Left renal cortex interstitium (tissue), 4 donors: ENCODE data around the gene DHDH. TPM values are rescaled to one million over a fixed set of nuclear protein-coding genes. Genes with fewer than 3 reads are reported as not detected.
"Not testable (repeated sequence)": the region's sequence is repeated elsewhere in the genome, so short reads cannot be mapped to it uniquely, and the experiment has no call there.

Source experiments
- DNase-seq, 4 donors: peaks; one replicate each; pipeline ENCODE4 v3.0.0-alpha.2; 2013; ENCODE audit warnings: low read depth in 4 of 4, low spot score in 2 of 4, missing footprints in 1 of 4
- polyA plus RNA-seq, 4 donors: library from polyadenylated mRNA; unstranded; fragments of 120-200 nt; gene quantifications; one replicate each; pipeline ENCODE4 v1.2.1, GENCODE V29; 2013; ENCODE audit not compliant: insufficient read length in 4 of 4

The DHDH gene
- polyA plus RNA-seq, 4 donors: 6.0 to 10.3 (median 8.2) TPM

GRCh38 chr19:48914181-48914580, 19.3 kb upstream of the DHDH start:
- DNase-seq: no peak

DNA sequence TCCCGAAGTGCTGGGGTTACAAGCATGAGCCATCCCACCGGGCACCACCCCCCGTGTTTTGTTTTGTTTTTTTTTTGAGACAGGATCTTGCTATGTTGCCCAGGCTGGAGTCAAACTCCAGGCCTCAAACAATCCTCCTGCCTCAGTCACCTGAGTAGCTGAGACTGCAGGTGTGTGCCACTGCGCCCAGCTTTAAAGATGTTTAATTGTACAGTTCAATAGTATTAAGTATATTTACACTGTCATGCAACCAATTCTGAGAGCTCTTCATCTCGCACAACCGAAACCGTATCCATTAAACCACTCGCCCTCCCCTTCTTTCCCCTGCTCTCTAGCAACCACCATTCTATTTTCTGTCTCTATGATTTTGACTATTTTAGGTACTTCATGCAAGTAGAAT, 17.7 kb upstream of the DHDH start:
- DNase-seq: no peak

DNA sequence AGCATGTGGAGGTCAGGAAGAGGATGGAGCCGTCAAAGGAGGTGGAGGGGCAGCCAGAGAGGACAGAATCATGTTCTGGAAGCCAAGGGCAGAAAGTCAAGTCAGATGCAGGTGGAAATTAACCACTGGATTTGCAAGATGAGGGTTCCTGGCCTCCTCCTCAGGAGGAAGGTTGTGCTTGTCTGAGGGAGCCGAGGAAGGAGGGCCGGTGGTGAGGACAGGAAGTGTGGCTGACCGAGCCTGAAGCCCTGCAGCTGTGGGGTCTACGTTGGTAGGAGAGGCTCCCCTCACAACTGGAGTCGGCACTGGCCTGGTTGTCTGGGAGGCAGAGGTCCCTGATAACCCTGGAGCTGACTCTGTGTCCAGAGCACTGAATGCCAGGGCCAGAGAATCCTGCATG, 15.4 kb upstream of the DHDH start:
- no peak for DNase-seq

DNA sequence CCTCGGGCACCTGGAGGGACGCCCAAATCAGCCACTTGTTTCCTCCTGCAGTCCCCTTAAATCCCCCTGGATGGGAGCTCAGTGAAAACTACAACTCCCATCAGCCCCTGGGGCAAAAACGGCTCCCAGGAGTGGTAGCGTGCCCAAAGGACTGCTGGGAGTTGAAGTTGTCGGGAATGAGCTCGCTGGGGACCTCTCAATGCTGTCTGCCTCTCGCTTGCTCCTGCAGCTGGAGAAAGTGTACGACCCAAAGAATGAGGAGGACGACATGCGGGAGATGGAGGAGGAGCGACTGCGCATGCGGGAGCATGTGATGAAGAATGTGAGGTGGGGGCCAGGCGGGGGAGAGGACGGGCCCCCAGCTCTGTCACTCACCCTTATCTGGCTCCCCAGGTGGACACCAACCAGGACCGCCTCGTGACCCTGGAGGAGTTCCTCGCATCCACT, 14.7 kb upstream of the DHDH start:
- DNase-seq: no peak

DNA sequence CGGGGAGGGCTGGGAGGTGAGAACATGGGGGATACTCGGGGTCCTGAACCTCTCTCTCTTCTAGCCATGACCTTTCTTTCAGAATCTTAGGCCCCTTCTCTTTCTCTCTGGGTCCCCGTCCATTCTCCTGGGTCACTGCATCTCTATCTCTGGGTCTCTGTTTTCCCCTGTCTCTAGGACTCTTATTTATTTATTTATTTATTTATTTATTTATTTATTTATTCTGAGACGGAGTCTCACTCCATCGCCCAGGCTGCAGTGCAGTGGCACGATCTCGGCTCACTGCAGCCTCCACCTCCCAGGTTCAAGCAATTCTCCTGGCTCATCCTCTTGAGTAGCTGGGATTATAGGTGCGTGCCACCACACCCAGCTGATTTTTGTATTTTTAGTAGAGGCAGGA, 14.2 kb upstream of the DHDH start:
- not testable (repeated sequence) for DNase-seq

DNA sequence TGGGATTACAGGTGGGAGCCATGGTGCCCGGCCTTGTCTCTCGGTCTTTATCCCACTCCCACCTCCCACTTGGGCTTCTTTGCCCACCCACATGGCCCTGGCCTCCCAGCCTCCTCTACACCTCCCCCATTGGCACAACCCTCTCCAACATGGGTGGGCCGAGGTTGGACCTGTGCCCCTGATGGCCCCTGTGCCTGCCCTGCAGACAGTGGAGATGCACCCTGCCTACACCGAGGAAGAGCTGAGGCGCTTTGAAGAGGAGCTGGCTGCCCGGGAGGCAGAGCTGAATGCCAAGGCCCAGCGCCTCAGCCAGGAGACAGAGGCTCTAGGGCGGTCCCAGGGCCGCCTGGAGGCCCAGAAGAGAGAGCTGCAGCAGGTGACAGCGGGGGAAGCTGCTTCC, 12.6 kb upstream of the DHDH start:
- no peak for DNase-seq

DNA sequence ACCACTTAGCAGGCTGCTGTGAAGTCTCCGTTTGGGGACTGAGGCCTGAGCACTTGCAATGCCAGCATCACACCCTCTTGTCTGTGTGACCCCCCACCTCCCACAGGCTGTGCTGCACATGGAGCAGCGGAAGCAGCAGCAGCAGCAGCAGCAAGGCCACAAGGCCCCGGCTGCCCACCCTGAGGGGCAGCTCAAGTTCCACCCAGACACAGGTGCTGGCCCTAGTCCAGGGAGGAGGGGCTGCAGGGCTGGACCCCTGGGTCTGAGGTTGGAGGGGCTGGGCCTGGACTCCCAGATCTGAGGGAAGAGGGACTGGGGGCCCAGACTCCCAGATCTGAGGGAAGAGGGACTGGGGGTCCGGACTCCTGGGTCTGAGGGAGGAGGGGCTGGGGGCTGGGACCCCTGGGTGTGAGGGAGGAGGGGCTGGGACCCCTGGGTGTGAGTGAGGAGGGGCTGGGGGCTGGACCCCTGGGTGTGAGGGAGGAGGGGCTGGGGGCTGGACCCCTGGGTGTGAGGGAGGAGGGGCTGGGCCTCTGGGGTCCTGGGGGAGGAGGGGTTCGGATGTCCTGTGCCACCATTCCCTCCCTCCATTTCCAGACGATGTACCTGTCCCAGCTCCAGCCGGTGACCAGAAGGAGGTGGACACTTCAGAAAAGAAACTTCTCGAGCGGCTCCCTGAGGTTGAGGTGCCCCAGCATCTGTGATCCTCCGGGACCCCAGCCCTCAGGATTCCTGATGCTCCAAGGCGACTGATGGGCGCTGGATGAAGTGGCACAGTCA, 11.6 kb upstream of the DHDH start:
- no peak for DNase-seq

DNA sequence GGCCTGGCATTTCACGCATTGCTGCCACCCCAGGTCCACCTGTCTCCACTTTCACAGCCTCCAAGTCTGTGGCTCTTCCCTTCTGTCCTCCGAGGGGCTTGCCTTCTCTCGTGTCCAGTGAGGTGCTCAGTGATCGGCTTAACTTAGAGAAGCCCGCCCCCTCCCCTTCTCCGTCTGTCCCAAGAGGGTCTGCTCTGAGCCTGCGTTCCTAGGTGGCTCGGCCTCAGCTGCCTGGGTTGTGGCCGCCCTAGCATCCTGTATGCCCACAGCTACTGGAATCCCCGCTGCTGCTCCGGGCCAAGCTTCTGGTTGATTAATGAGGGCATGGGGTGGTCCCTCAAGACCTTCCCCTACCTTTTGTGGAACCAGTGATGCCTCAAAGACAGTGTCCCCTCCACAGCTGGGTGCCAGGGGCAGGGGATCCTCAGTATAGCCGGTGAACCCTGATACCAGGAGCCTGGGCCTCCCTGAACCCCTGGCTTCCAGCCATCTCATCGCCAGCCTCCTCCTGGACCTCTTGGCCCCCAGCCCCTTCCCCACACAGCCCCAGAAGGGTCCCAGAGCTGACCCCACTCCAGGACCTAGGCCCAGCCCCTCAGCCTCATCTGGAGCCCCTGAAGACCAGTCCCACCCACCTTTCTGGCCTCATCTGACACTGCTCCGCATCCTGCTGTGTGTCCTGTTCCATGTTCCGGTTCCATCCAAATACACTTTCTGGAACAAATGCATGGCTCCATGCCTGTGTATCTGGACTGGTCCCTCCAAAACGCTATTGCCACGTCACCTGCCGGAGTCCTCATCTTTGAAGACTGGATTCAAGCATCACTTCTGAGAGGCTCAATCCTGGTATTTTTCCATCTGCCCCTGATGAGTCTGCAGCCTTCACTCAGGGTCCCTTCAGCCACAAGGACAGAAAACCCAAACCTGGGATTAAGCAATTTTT, 10.7 kb upstream of the DHDH start:
- DNase-seq: no peak

DNA sequence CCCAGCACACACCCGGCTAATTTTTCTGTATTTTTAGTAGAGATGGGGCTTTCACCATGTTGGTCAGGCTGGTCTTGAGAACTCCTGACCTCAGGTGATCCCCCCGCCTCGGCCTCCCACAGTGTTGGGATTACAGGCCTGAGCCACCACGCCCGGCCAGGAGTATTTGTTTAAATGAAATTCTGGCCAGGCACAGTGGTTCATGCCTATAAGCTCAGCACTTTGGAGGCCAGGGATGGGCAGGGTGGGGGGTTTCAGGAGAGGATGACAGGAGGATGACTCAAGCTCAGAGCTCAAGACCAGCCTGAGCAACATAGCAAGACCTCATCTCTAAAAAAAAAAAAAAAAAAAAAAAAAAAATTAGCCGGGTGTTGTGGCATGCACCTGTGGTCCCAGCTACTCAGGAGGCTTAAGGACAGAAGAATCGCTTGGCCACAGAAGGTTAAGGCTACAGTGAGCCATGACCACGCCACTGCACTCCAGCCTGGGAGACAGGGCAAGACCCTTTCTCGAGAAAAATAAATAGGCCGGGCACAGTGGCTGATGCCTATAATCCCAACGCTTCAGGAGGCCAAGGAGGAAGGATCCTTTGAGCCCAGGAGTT, 8.2 kb upstream of the DHDH start:
- no peak for DNase-seq

GRCh38 chr19:48925890-48926289, 7.6 kb upstream of the DHDH start:
- DNase-seq: not testable (repeated sequence)

DNA sequence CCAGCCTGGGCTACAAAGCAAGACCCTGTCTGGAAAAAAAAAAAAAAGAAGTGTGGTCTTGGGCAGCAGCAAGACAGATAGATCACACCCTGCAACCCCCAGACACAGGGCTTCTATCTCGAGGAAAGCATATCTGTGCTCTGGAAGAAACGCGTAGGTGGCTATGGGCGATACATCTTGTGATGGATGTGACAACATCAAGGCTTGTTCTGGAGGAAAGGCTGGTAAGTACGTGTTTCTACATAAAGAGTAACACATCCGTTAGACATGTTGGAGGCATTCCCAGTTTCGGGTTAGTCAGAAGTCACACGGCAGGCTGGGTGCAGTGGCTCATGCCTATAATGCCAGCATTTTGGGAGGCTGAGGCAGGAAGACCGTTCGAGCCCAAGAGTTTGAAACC, 6.6 kb upstream of the DHDH start:
- DNase-seq: no peak

GRCh38 chr19:48927692-48928091, 5.8 kb upstream of the DHDH start:
- not testable (repeated sequence) for DNase-seq

GRCh38 chr19:48928164-48929025, 5.1 kb upstream of the DHDH start:
- no peak for DNase-seq

GRCh38 chr19:48934837-48935236, 1.3 kb downstream of the DHDH start:
- DNase-seq: no peak

DNA sequence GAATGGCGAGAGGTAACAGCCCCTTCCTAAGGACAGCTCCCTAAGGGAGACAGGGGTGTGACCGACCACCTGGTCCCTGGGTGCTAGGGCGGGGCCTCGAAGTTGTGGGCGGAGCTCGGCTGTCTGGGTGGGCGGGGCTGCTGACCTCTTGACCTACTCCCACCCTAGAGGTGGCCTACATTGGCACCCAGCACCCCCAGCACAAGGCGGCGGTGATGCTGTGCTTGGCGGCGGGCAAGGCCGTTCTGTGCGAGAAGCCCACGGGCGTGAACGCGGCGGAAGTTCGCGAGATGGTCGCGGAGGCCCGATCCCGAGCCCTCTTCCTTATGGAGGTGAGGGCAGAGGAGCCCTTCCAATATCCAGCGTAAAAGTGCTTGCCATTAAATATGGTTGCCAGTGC, 2.4 kb downstream of the DHDH start:
- DNase-seq: no peak

DNA sequence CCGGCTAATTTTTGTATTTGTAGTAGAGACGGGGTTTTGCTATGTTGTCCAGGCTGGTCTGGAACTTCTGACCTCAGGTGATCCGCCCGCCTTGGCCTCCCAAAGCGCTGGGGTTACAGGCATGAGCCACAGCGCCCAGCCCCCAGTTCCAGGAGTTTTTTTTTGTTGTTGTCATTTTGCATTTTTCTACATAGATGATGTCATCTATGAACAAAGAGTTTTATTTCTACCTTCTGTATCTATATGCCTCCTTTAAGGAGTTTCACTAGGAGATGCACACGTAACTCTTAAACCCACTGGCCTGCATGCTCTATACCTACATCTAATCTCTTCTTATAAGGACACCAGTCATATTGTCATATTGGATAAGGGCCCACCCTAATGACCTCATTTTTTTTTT, 4.8 kb downstream of the DHDH start:
- DNase-seq: no peak

DNA sequence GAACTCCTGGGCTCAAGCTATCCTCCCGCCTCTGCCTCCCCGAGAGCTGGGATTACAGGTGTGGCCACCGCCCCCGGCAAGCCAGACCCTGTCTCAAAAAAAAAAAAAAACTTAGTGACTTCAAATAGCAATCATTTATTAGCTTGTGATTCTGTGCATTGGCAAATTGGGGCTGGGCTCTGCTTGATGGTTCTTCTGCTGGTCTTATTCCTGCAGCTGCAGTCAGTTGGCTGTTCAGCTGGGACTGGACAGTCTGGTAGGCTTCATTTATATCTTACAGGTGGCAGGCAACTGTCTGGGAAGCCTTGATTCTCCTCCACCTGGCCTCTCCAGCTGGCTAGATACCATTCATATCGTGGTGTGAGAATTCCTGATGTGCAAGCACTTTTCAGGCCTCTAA, 7.4 kb downstream of the DHDH start:
- no peak for DNase-seq

DNA sequence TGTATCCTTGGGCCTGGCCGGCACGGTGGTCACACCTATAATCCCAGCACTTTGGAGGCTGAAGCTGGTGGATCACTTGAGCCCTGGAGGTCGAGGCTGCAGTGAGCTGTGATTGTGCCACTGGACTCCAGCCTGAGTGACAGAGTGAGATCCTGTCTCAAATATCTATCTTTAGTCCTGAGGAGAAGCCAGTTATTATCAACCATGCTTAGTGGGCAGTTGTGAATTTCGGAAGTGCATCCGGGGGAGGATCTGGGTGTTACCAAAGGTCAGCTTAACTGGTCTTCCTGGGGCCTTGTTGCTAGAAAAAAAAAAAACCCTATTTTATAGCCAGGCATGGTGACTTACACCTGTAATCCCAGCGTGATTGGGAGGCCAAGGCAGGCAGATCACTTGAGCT, 9.6 kb downstream of the DHDH start:
- no peak for DNase-seq

DNA sequence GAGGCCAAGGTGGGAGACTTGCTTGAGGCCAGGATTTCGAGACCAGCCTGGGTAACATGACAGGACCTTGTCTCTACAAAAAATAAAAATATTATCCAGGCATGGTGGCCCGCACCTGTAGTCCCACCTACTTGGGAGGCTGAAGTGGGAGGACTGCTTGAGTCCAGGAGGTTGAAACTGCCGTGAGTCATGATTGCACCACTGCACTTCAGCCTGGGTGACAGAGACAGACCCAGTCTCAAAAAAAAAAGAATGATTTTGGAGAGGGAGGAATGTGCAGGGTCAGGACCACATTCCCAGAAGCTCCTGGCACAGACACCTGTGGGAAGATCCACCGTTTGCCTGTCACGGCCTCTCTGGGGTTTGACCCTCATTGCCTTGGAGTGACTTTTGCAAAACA, 11.9 kb downstream of the DHDH start:
- no peak for DNase-seq

GRCh38 chr19:48945817-48946216, 12.3 kb downstream of the DHDH start:
- DNase-seq: no peak
